Stimulated activated CD8-positive, alpha-beta memory T cell treated with anti-CD3 and anti-CD28 coated beads, Interleukin-12 subunit alpha, Interleukin-12 subunit beta, amount 100 ng/mL, for 24 hours (primary cell): ENCODE data around the gene EFNA1.

ENCODE experiments used
- DNase-seq: peaks from one replicate; pipeline ENCODE4 v3.0.0-alpha.2; 2020; ENCODE audit errors: extremely low read depth

EFNA1 gene

DNA sequence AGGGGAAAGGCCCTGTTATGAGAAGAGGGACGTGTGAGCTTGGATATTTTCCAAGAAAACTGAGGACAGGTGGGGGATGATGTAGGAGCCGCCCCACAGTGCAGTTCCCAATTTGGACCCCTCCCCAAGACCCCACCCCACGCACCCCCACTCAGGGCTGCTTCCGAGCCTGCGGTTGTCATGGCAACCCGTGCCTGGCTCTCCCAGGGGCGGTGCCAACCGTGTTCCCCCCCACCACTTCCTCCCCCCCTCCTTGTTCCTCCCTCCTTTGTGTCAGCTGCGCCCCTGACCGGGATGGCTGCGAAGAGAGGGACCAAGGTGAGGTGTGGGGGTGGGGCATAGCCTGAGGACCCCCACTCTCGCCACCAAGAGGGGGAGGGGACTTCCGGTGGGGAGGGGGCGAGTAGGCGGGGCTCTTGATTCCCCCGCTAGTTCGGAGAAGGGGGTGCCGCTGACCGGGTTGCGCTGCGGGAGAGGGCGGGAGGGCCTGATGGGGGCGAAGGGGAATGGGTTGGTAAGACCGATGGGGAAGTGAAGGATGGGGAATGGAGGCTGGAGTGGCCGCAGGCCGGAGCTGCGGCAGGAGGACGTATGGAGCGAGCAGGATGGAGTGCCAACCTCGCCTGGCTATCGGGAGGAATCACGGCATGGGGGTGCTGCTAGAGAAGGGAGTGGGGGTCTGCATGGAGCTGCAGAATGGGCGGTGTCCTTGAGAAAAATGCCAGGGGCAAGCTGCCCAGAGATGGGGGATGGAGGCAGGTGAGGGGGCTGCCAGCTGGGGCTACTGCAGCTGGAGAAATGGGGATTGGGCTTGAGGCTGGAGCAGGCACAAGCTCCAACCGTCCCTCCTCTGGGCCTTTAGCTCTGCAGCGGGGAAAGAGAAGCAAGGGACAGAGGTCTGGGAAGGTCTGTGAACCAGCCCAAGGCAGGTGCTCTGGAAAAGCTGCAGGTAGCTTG, 46.9 kb downstream of the EFNA1 start:
- no peak for DNase-seq

DNA sequence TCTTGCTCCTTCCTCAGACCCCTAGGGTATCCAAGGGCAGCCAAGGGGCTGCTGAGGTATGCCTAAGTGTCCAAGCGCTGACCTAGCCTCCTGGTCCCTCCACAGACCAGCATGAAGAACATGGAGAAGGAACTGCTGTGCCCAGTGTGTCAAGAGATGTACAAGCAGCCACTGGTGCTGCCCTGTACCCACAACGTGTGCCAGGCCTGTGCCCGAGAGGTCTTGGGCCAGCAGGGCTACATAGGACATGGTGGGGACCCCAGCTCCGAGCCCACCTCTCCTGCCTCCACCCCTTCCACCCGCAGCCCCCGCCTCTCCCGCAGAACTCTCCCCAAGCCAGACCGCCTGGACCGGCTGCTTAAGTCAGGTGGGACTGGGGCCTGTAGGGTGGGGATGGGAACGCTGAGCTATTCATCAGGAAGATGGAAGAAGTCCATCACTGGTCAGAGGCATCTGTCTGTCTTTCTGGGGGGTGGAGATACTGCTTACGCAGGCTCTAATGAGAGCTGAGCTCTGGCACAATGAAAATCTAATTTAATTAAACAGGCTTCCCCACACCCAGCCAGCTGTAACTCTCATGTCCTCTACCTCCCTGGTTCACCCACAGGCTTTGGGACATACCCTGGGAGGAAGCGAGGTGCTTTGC, 47.7 kb downstream of the EFNA1 start:
- DNase-seq, result no peak

DNA sequence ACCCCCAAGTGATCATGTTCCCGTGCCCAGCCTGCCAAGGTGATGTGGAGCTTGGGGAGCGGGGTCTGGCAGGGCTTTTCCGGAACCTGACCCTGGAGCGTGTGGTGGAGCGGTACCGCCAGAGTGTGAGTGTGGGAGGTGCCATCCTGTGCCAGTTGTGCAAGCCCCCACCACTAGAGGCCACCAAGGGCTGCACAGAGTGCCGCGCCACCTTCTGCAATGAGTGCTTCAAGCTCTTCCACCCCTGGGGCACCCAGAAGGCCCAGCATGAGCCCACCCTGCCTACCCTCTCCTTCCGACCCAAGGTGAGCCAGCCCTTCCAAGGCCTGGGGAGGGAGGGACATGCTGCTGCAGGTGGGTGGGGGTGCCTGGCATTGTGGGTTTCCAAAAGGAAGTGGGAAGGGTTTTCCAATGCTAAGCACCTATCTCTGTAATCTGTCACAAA, 48.3 kb downstream of the EFNA1 start:
- no peak for DNase-seq

DNA sequence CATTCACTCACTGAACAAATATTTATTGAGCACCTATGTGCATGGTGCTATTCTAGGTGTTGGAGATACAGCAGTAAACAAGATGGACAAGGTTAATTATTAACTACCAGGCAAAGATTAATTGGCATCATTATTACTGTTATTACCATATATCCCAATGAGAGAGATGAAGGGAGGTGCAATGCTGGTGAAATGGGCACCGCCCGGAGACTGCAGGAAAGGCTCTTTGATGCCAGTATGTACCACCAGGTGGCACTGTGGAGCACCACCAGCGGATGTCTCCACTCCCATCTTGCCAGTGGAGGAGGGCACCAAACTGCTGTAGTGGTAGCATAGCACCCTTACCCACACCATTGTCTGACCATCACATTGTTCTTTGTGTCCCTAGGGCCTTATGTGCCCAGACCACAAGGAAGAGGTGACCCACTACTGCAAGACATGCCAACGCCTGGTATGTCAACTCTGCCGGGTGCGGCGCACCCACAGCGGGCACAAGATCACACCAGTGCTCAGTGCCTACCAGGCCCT, 48.9 kb downstream of the EFNA1 start:
- DNase-seq, result no peak

DNA sequence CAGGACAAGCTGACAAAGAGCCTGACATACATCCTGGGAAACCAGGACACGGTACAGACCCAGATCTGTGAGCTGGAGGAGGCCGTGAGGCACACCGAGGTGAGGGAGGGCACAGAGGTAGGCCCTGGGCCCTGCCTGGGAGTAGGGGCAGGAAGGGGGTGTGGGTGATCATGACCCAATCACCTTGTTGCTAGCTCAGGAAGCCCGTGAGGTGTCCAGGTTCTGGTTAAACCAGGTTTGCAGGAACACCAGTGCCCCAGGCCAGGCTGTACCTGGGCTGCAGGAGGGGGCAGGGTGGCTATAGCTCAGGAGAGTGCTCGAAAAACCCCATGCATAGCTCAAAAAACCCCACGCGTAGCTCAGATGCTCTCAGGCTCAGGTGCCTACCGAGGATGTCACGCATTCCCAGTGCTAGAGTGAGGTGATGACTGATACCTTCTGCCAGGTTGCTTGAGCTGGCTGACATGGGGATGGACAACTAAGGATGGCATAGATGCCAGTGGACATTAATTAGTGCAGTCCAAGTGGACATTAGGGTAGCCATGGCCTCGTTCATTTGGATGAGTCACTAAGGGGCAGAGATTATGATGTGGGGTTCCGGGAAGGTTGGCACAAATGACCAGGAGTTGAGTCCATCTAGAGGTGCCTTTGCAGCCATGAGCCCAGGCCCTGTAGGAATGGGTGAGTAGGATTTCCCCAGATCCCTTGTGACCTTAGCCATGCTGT, 49.7 kb downstream of the EFNA1 start:
- no peak for DNase-seq

DNA sequence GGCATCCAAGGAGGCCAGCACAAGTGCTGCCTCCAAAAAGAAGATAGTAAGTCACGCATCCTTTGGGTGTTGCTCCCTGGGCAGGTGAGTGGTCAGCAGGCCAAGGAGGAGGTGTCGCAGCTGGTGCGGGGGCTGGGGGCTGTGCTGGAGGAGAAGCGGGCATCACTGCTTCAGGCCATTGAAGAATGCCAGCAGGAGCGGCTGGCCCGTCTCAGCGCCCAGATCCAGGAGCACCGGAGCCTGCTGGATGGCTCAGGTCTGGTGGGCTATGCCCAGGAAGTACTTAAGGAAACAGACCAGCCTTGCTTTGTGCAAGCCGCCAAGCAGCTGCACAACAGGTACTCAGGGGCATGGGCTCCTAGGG, 50.2 kb downstream of the EFNA1 start:
- DNase-seq, result no peak

DNA sequence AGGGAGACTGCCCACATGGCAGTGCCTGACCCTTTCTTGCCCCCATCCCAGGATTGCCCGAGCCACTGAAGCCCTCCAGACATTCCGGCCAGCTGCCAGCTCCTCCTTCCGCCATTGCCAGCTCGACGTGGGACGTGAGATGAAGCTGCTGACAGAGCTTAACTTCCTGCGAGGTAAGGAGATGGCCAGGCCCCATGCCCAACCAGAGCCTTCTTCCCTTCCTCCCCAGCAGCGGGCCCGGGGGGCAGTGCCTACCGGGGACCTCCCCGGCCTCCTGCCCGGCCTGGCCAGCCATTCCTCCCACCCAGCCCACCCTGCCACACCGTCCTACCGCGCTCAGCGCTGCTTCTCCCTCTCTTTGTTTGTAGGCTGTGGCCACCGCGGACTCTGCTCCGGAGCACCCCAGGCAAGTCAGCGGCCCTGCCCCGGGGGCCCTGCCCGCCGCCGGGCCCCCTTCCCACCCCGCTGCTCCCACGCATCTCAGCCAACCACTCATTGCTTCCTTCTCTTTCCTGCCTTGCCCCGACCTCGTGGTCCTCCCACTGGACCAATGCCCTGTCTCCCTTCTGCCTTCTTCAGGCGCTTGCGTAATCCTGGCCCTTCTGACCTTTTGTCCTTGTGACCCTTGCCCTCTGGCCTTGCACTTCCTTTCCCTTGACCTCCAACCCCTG, 50.9 kb downstream of the EFNA1 start:
- no peak for DNase-seq

DNA sequence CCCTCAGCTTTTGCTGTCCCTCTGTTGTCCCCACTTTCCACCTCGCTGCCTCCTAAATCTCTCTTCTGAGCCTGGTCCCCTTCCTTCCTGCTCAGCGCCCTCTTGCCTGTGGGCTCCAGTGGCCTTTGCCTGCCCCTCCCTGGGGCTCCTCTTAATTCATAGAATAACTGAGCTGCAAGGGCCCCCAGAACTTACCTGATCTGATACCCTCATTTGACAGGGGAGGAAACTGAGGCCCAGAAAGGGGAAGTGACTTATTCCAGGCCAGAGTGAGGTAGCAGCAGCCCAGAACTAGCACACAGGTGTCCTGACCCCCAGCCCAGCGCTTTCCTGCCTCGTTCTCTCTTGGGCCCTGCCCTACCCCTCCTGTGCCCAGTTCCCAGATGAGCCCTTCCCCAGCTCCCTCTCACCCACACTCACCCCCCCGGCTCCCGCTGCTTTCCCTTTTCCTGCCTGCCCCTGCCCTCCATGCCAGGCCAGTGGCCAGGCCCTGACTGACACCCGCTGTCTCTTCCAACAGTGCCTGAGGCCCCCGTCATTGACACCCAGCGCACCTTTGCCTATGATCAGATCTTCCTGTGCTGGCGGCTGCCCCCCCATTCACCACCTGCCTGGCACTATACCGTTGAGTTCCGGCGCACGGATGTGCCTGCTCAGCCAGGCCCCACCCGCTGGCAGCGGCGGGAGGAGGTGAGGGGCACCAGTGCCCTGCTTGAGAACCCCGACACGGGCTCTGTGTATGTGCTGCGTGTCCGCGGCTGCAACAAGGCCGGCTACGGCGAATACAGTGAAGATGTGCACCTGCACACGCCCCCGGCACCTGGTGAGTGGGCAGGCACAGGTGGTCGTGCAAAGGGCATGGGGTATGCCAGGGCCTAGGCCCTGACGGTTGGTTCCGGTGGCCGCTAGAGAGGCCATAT, 51.7 kb downstream of the EFNA1 start:
- no peak for DNase-seq

DNA sequence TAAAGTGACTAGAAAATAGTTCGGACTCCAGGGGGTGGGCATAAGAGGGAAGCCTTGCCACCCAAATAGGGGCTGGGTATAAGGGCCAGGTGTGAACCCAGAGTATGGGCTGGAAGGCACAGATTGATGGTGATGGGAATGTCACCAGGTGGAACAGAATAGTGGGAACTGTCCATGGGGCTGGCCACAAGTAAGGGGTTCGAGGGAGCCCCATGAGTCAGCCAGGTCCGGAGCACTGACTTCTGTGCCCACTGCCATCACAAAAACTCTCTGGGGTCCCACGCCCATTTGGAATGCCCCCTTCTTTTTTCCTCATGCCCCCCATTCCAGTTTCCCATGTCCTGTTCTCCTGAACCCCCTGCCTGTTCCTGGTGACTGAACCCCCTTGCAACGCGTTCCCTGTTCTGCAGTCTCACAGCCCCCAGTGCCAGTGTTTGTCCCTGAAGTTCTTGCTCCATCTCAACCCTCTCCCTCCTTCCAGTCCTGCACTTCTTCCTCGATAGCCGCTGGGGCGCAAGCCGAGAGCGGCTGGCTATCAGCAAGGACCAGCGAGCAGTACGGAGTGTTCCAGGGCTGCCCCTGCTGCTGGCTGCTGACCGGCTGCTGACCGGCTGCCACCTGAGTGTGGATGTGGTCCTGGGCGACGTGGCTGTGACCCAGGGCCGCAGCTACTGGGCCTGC, 53.8 kb downstream of the EFNA1 start:
- no peak for DNase-seq

DNA sequence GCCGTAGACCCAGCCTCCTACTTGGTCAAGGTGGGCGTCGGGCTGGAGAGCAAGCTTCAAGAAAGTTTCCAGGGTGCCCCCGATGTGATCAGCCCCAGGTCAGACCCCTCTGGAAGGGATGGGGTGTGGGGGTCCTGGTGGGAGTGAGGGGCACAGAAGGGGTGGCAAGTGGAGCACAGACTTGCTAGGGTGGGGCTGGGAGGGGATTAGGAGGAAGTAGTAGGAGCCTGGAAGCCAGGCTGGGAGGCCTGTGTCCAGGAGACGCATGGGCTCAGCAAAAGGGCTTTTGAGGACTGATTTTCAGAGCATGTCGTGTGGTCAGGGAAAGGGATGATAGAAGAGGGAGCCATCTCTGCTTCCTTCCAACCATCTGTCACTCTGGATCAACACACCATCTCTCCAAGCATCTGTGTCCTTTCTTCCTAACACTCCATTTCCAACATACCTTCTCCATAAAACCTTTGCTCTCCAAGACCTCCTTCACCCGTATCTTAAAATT, 54.4 kb downstream of the EFNA1 start:
- no peak for DNase-seq

DNA sequence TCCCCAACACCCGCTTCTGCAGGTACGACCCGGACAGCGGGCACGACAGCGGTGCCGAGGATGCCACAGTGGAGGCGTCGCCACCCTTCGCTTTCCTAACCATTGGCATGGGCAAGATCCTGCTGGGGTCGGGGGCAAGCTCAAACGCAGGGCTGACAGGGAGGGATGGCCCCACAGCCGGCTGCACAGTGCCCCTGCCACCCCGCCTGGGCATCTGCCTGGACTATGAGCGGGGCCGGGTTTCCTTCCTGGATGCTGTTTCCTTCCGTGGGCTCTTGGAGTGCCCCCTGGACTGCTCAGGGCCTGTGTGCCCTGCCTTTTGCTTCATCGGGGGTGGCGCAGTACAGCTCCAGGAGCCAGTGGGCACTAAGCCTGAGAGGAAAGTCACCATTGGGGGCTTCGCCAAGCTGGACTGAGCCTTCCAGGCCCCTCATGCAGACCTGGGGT, 56.1 kb downstream of the EFNA1 start:
- no peak for DNase-seq

DNA sequence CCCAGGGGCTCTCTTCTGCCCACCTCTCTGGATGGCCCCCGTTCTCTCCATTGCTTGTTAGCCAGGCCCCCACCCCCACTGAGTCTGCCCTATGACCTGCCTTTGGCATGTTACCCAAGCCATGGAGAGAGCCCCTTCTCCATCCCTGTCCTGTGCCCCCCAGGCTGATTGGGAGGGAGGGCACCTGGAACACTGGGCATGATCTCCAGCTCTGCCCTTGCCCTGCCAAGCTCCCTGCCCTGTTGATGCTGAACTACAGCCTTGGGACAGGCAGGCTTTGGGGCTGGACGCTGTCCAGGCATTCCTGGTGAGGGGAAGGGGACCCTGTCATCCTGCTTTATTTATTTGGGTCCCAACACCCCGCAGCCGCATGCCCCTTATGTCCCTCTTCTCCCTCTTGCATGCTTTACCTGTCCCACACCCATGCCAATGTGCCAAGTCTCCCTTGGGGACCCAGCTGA, 56.7 kb downstream of the EFNA1 start:
- no peak for DNase-seq
